ENCODE results near the gene MSI2. TPM values are rescaled to one million over a fixed set of nuclear protein-coding genes. Genes with fewer than 3 reads are reported as not detected.

MSI2 gene
- total and polyA plus RNA-seq, 2 experiments from 2014 or later: 4.3 to 17.9 TPM

DNA sequence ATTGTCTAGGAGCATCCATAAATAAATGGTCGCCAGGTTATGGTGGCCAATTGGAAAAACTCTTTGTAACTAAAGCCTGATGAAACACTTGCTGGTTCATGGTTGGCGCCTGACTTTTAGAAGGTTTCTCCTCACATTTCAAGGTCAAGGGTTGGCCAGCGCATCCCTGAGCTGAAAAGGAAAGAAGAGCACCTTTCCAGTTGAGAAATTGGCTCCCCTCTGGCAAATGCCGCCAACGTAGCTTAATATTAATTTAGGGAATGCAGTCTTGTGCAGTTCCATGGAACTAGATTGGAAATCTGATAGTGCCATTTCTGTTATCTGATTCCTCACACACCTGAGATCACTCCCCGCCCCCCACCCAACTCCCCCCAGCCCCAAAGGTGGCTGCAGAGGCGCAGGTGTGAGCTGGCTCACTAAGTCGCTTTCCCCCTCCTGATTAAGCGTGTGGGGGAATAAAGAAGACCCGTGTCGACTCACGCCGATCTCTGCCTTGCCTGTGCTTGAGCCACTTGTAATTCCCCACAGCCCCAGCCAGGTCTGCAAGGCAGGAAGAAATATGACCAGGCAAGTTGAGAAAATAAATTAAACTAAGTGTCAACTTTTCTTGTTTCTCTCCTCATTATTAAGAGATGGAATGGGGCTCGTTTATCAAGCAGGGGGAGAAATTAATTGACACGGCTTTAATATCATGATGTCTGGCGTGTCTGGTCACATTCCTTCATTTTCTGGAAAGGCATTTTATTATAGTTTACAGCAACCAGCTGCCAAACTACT is 331.1 kb downstream of the MSI2 start:
- H3K36me3 ChIP-seq (ENCODE audit: low read depth): no peaks in the 10 kb centered on the region
- WGBS, 2 experiments (ENCODE audit: low coverage in 1 of 2, low lambda C conversion rate in 2 of 2, missing lambda C conversion rate in 2 of 2): 84 to 87% methylated on average over 15 to 16 of the region's 16 CpGs
- in situ Hi-C loops (cut with MboI): no loop called here
- no peaks in the 10 kb centered on the region for H3K9me3 ChIP-seq (ENCODE audit: low read depth)
- no peak for DNase-seq
- no peak overlapping the region for H3K27ac ChIP-seq
- no peak overlapping the region for H3K4me2 ChIP-seq (ENCODE audit: unreplicated experiment)
- no peaks in the 10 kb centered on the region for H3K79me2 ChIP-seq (ENCODE audit: insufficient read depth)
- H3K4me1 ChIP-seq (ENCODE audit: insufficient read depth): no peaks in the 10 kb centered on the region
- no peak overlapping the region for H2AFZ ChIP-seq
- H3K9ac ChIP-seq: no peak overlapping the region
- H4K20me1 ChIP-seq (ENCODE audit: insufficient read depth): no peaks in the 10 kb centered on the region
- H3K27me3 ChIP-seq (replicated peaks; ENCODE audit: insufficient read depth): no peaks in the 10 kb centered on the region
- H3F3A ChIP-seq (ENCODE audit: insufficient read depth): no peaks in the 10 kb centered on the region
- H3K4me3 ChIP-seq: no peak overlapping the region
- TF ChIP-seq EZH2 (IDR thresholded peaks at IDR 0.05; ENCODE audit: insufficient read depth, poor library complexity, severe bottlenecking): no peak
- TF ChIP-seq EZH2phosphoT487 (IDR thresholded peaks at IDR 0.05; ENCODE audit: insufficient read depth, low read depth): no peak
- H3K9me2 ChIP-seq (ENCODE audit: insufficient read depth): no peaks in the 10 kb centered on the region

DNA sequence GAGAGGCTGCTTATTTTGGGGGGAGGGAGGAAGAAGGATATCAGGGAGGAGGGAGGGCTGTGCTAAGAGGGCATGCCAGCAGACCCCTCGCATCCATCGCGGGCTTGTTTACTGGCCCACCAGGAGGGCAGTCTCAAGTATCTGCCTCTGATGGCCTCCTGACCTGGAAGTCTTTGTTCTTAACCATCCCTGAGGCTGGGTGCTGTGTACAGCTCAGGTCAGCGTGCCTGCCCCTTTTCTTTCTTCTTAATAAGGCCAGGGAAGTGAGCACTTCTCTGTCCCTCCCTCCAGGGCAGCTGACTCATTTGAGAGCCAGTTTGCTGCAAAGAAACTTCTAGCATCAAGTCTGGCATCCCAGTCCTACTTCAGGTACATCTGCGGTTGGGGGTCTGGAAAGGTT is 331.8 kb downstream of the MSI2 start:
- no peak overlapping the region for H3K4me2 ChIP-seq (ENCODE audit: unreplicated experiment)
- no peak for TF ChIP-seq EZH2 (IDR thresholded peaks at IDR 0.05; ENCODE audit: insufficient read depth, poor library complexity, severe bottlenecking)
- no peaks in the 10 kb centered on the region for H4K20me1 ChIP-seq (ENCODE audit: insufficient read depth)
- no peaks in the 10 kb centered on the region for H3K4me1 ChIP-seq (ENCODE audit: insufficient read depth)
- no peaks in the 10 kb centered on the region for H3K27me3 ChIP-seq (replicated peaks; ENCODE audit: insufficient read depth)
- H3F3A ChIP-seq (ENCODE audit: insufficient read depth): no peaks in the 10 kb centered on the region
- H3K9ac ChIP-seq: no peak overlapping the region
- H3K9me2 ChIP-seq (ENCODE audit: insufficient read depth): no peaks in the 10 kb centered on the region
- no peak overlapping the region for H3K27ac ChIP-seq
- H3K4me3 ChIP-seq: no peak overlapping the region
- H2AFZ ChIP-seq: no peak overlapping the region
- no peaks in the 10 kb centered on the region for H3K79me2 ChIP-seq (ENCODE audit: insufficient read depth)
- in situ Hi-C loops (cut with MboI): no loop called here
- 94 to 100% methylated on average over 5 of the region's 5 CpGs for WGBS, 2 experiments (ENCODE audit: low coverage in 1 of 2, low lambda C conversion rate in 2 of 2, missing lambda C conversion rate in 2 of 2)
- peak; percentile 17 for DNase-seq
- H3K36me3 ChIP-seq (ENCODE audit: low read depth): no peaks in the 10 kb centered on the region
- no peaks in the 10 kb centered on the region for H3K9me3 ChIP-seq (ENCODE audit: low read depth)

GRCh38 chr17:57589151-57590034 is 333.1 kb downstream of the MSI2 start:
- Histone ChIP-seq H3F3A (ENCODE audit: insufficient read depth) (no peaks in the 10 kb centered on the region), H3K36me3 (ENCODE audit: low read depth) (no peaks in the 10 kb centered on the region), H3K9ac (no peak overlapping the region), H3K4me2 (ENCODE audit: unreplicated experiment) (no peak overlapping the region), H3K4me1 (ENCODE audit: insufficient read depth) (no peaks in the 10 kb centered on the region), H3K79me2 (ENCODE audit: insufficient read depth) (no peaks in the 10 kb centered on the region), H3K9me3 (ENCODE audit: low read depth) (no peaks in the 10 kb centered on the region), H4K20me1 (ENCODE audit: insufficient read depth) (no peaks in the 10 kb centered on the region), H2AFZ (no peak overlapping the region), H3K27ac (no peak overlapping the region), H3K4me3 (no peak overlapping the region), H3K27me3 (replicated peaks; ENCODE audit: insufficient read depth) (no peaks in the 10 kb centered on the region), H3K9me2 (ENCODE audit: insufficient read depth) (no peaks in the 10 kb centered on the region)
- in situ Hi-C loops (cut with MboI): no loop called here
- TF ChIP-seq EZH2phosphoT487 (IDR thresholded peaks at IDR 0.05; ENCODE audit: insufficient read depth, low read depth) (no peak), EZH2 (IDR thresholded peaks at IDR 0.05; ENCODE audit: insufficient read depth, poor library complexity, severe bottlenecking) (no peak)
- no peak for DNase-seq
- 82 to 87% methylated on average over 15 of the region's 15 CpGs for WGBS, 2 experiments (ENCODE audit: low coverage in 1 of 2, low lambda C conversion rate in 2 of 2, missing lambda C conversion rate in 2 of 2)

DNA sequence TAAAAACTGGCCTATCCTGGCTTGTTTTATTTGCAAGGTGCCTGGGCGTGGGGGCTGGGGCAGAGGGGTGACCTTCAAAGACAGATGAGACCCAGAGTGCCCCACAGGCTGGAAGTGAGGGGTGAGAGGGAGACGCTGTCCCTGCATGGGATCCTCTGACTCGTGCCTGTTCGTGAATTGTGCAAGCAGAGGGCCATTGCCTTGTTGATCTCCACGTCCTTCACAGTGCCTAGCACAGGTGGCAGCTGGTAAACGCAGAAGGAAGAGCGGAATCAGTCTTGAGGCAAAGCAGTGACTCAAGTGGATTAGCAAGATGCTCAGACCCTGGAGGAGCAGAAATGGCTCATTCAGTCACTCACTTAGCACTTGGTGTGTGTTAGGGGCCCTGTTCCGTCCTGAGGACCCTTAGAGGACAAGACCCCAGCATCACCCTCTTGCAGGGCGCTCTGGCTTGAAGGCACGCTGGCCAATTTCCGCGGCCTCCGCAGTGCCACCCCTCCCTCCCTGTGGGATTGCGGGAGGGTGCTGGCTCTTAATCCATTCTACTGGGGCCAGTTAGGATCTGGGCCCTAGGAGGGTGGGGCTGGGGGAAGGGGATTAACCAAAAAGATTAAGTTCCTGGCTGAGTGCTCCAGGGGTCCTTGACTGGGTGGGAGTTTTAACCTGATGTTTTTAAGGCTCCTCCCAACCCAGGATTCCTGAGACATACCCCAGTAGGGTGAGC is 337.6 kb downstream of the MSI2 start:
- no peak overlapping the region for H3K4me2 ChIP-seq (ENCODE audit: unreplicated experiment)
- DNase-seq: no peak
- peaks cover 5% of the 10 kb centered on the region; the same call in 1 of the 2 replicates for H3K4me1 ChIP-seq (ENCODE audit: insufficient read depth)
- no peak overlapping the region for H2AFZ ChIP-seq
- TF ChIP-seq EZH2 (IDR thresholded peaks at IDR 0.05; ENCODE audit: insufficient read depth, poor library complexity, severe bottlenecking): no peak
- no peak for TF ChIP-seq EZH2phosphoT487 (IDR thresholded peaks at IDR 0.05; ENCODE audit: insufficient read depth, low read depth)
- H3F3A ChIP-seq (ENCODE audit: insufficient read depth): no peaks in the 10 kb centered on the region
- H3K9me3 ChIP-seq (ENCODE audit: low read depth): no peaks in the 10 kb centered on the region
- H3K9ac ChIP-seq: no peak overlapping the region
- no peak overlapping the region for H3K27ac ChIP-seq
- H3K79me2 ChIP-seq (ENCODE audit: insufficient read depth): no peaks in the 10 kb centered on the region
- 91% methylated on average over 14 of the region's 14 CpGs for WGBS, 2 experiments (ENCODE audit: low coverage in 1 of 2, low lambda C conversion rate in 2 of 2, missing lambda C conversion rate in 2 of 2)
- no peaks in the 10 kb centered on the region for H4K20me1 ChIP-seq (ENCODE audit: insufficient read depth)
- no peaks in the 10 kb centered on the region for H3K36me3 ChIP-seq (ENCODE audit: low read depth)
- no peaks in the 10 kb centered on the region for H3K27me3 ChIP-seq (replicated peaks; ENCODE audit: insufficient read depth)
- no peak overlapping the region for H3K4me3 ChIP-seq
- in situ Hi-C loops (cut with MboI): no loop called here
- H3K9me2 ChIP-seq (ENCODE audit: insufficient read depth): no peaks in the 10 kb centered on the region

All from GM23248 (cell line).